A549 (cell line): Measurements from ENCODE around the gene SIRT2. TPM values are rescaled to one million over a fixed set of nuclear protein-coding genes. Genes with fewer than 3 reads are reported as not detected.

Experiments
- ATAC-seq, 2 experiments: fragments of 200-7000 bp in 1 of 2; fragments of >200 bp in 1 of 2; cut with Nextera tagmentation in 1 of 2; cut with Tn5 transposase in 1 of 2; 3 replicates each; pipeline versions ENCODE4 v1.8.0 to v1.9.1; 2018 to 2020; ENCODE audit warnings: mild to moderate bottlenecking in 1 of 2, moderate library complexity in 1 of 2
- CTCF ChIA-PET: fragments of 300-600 bp; sonication (Branson Sonifier 250); formaldehyde crosslinking; extraction: SDS; loops from one replicate; lab custom pipeline; 2021; ENCODE audit warnings: antibody characterized with exemption, inconsistent platforms; lab: Yijun Ruan, JAX
- POLR2A ChIA-PET: fragments of 350-600 bp; formaldehyde crosslinking; extraction: SDS; loops from one replicate; lab custom pipeline; 2021; ENCODE audit warnings: antibody characterized with exemption, inconsistent platforms; lab: Yijun Ruan, JAX
- DNase-seq, 2 experiments: peaks; one replicate each; pipeline versions ENCODE4 v3.0.0 to v3.0.0-alpha.2; 2011 to 2016; ENCODE audit warnings: low read depth in 1 of 2, low spot score in 1 of 2
- FAIRE-seq: peaks from 2 replicates; lab custom pipeline; 2011; peaks lifted over from hg19 to GRCh38; lab: Jason Lieb, UNC
- H3K27ac ChIP-seq, 2 experiments: fragments of >200 bp; sonication (Bioruptor Twin); formaldehyde crosslinking; 3 replicates each; pipeline ENCODE4 v1.5.1; 2016 to 2017
- H3K4me1 ChIP-seq: fragments of >200 bp; sonication (Bioruptor Twin); formaldehyde crosslinking; 3 replicates; pipeline ENCODE4 v1.6.1; 2016
- H3K4me2 ChIP-seq: fragments of >200 bp; sonication (Bioruptor Twin); formaldehyde crosslinking; 3 replicates; pipeline ENCODE4 v1.6.1; 2016
- H3K4me3 ChIP-seq: fragments of >200 bp; sonication (Bioruptor Twin); formaldehyde crosslinking; 3 replicates; pipeline ENCODE4 v1.5.1; 2016
- H3K9me3 ChIP-seq: fragments of >200 bp; sonication (Bioruptor Twin); formaldehyde crosslinking; 3 replicates; pipeline ENCODE4 v1.6.1; 2016
- EHF ChIP-seq: fragments of 250-450 bp; sonication (Bioruptor Pico); IDR thresholded peaks from 2 replicates; pipeline ENCODE4 v1.5.0; 2020; ENCODE audit warnings: mild to moderate bottlenecking
- EP300 ChIP-seq, 2 experiments: fragments of >200 bp; sonication (Bioruptor Twin); formaldehyde crosslinking; IDR thresholded peaks; 2 replicates in 1 of 2; 3 replicates in 1 of 2; pipeline ENCODE4 v1.6.1; 2016 to 2017
- FOSL2 ChIP-seq, 2 experiments: fragments of 450-650 bp in 1 of 2; fragments of >200 bp in 1 of 2; sonication (Bioruptor Twin) in 1 of 2; formaldehyde crosslinking; IDR thresholded peaks; 2 replicates each; pipeline versions ENCODE4 v1.5.0 to v1.6.1; 2016 to 2020; ENCODE audit warnings: mild to moderate bottlenecking in 1 of 2, moderate library complexity in 1 of 2
- FOXS1 ChIP-seq: fragments of 250-450 bp; sonication (Bioruptor Pico); IDR thresholded peaks from 2 replicates; pipeline ENCODE4 v1.5.0; 2020; ENCODE audit warnings: mild to moderate bottlenecking, moderate library complexity
- GATA3 ChIP-seq: IDR thresholded peaks from 2 replicates; pipeline ENCODE4 v1.6.1; 2012; ENCODE audit warnings: borderline replicate concordance
- HOXA7 ChIP-seq: fragments of 250-450 bp; sonication (Bioruptor Pico); IDR thresholded peaks from 2 replicates; pipeline ENCODE4 v1.5.0; 2020; ENCODE audit warnings: mild to moderate bottlenecking, moderate library complexity
- HOXB5 ChIP-seq: fragments of 250-450 bp; sonication (Bioruptor Pico); IDR thresholded peaks from 2 replicates; pipeline ENCODE4 v1.5.0; 2020; ENCODE audit warnings: mild to moderate bottlenecking, moderate library complexity
- MAFK ChIP-seq: fragments of 450-650 bp; IDR thresholded peaks from 2 replicates; pipeline ENCODE4 v1.6.1; 2014; ENCODE audit not compliant: partially characterized antibody
- POLR2A ChIP-seq: IDR thresholded peaks from 2 replicates; pipeline ENCODE4 v1.6.1; 2012; ENCODE audit warnings: mild to moderate bottlenecking, low read length
- POLR2AphosphoS2 ChIP-seq: conservative IDR thresholded peaks from 2 replicates; pipeline ENCODE4 v1.6.1; 2012; ENCODE audit warnings: low read length, improper control_type of control experiment, inconsistent platforms
- RARB ChIP-seq: fragments of 250-450 bp; sonication (Bioruptor Pico); IDR thresholded peaks from 2 replicates; pipeline ENCODE4 v1.8.0; 2021; ENCODE audit warnings: mild to moderate bottlenecking, moderate library complexity
- RCOR1 ChIP-seq: fragments of 150-350 bp; IDR thresholded peaks from 2 replicates; pipeline ENCODE4 v1.6.1; 2014; ENCODE audit warnings: antibody characterized with exemption, low read length, low read depth
- TP53 ChIP-seq: fragments of 250-450 bp; sonication (Bioruptor Pico); IDR thresholded peaks from 2 replicates; pipeline ENCODE4 v1.5.0; 2021; ENCODE audit warnings: mild to moderate bottlenecking, moderate library complexity
- WGBS: methylation state at CpG from one replicate; pipeline ENCODE4 v1.1.6; 2017; ENCODE audit errors: missing lambda C conversion rate; 5-methylcytosine and 5-hydroxymethylcytosine counted together
- polyA plus RNA-seq, 4 experiments: library from polyadenylated mRNA; depleted of rRNA in 3 of 4; stranded (reverse); fragments of >200 nt; fragmentation: RNase III in 1 of 4; extraction: RNeasy Plus Mini Kit Qiagen cat#74134 plus additional on column Dnase treatment in 1 of 4; gene quantifications; 2 replicates in 3 of 4; 3 replicates in 1 of 4; pipeline ENCODE4 v1.2.3, GENCODE V29; 2011 to 2017
- TF ChIP-seq, protein P1 (sequence below): IDR thresholded peaks from 2 replicates; pipeline ENCODE4 v1.6.1; 2012; ENCODE audit warnings: low read depth, borderline replicate concordance
- TF ChIP-seq, protein P2 (sequence below): IDR thresholded peaks from 2 replicates; pipeline ENCODE4 v1.6.1; 2012
- TF ChIP-seq, protein P3 (sequence below): fragments of 200-600 bp; sonication (generic); IDR thresholded peaks from 2 replicates; pipeline ENCODE4 v1.6.1; 2016; ENCODE audit warnings: antibody characterized with exemption, mild to moderate bottlenecking, moderate library complexity
- TF ChIP-seq, protein P4 (sequence below): fragments of 250-450 bp; sonication (Bioruptor Pico); IDR thresholded peaks from 2 replicates; pipeline ENCODE4 v1.5.0; 2020; ENCODE audit warnings: low read depth, mild to moderate bottlenecking, moderate library complexity

SIRT2 gene
- polyA plus RNA-seq, 2 of the 4 experiments (the other 2 are of a cell fraction) = 28.6 to 30.4 TPM

DNA sequence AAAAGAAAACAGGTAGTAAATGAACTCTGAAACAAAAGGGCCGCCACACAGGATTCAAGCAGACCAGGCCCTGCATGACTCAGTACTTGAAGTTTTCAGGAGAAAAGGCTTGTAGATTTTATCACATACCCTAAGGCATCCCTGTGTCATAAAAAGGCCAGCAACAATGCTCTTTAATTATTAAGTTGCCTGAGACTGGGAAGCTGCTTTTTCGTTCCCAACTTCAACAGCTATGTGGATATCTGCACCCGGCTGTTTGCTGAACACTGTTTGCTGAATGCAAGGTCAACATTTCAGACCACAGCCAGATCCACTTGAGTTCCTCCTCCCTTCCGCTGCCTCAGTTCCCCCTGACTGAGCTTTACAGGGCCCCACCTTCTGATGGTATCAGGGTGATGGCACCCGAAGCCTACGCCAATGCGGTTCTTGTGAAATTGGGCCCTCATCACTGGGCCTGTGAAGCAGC, 61.7 kb downstream of the SIRT2 start:
- peak in 1 of 2 experiments; percentile 80 for DNase-seq
- peak overlapping the region; percentile 39 to 76; a peak in 5 of 6 replicates for H3K27ac ChIP-seq
- ChIA-PET CTCF (interaction anchor here (0.8 to 3.4 kb wide), 14 partner anchors 10 to 294 kb away, joined by 3 to 21 read pairs (median 5); partner anchors contain the start of genes MRPS12 and SARS2), POLR2A (interaction anchor here (0.6 to 6.5 kb wide), 8 partner anchors 9 to 189 kb away, joined by 3 to 62 read pairs (median 5); partner anchors contain the start of genes ACTN4 and HNRNPL)
- FAIRE-seq = peak; percentile 56
- peaks cover 85% of the 10 kb centered on the region for H3K4me1 ChIP-seq
- 49% methylated on average over 7 of the region's 7 CpGs for WGBS
- no peak overlapping the region; the same call in 2 of the 3 replicates for H3K4me3 ChIP-seq
- peak overlapping the region; percentile 40 for H3K4me2 ChIP-seq
- H3K9me3 ChIP-seq = no peaks in the 10 kb centered on the region
- TF ChIP-seq, protein P1, sequence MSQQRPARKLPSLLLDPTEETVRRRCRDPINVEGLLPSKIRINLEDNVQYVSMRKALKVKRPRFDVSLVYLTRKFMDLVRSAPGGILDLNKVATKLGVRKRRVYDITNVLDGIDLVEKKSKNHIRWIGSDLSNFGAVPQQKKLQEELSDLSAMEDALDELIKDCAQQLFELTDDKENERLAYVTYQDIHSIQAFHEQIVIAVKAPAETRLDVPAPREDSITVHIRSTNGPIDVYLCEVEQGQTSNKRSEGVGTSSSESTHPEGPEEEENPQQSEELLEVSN = no peak
- TF ChIP-seq MAFK (peak; percentile 30), GATA3 (peak; percentile 89; the same call in 1 of the 2 replicates), HOXA7 (CRISPR knock-in tag) (peak; percentile 68; the same call in 1 of the 2 replicates), POLR2AphosphoS2 (no peak; the same call in 1 of the 2 replicates), FOSL2 (IDR thresholded peaks at IDR 0.05) (no peak), FOSL2 (CRISPR knock-in tag; IDR thresholded peaks at IDR 0.05) (peak; percentile 69), HOXB5 (no peak), FOXS1 (CRISPR knock-in tag) (no peak), EP300 (IDR thresholded peaks at IDR 0.05) (no peak), TP53 (CRISPR knock-in tag) (peak; percentile 90; the same call in 1 of the 2 replicates), RARB (CRISPR knock-in tag) (peak; percentile 60; the same call in 1 of the 2 replicates)
- TF ChIP-seq, protein P2, sequence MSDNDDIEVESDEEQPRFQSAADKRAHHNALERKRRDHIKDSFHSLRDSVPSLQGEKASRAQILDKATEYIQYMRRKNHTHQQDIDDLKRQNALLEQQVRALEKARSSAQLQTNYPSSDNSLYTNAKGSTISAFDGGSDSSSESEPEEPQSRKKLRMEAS = 0 out of 2 replicates have a peak, but pooled peaks have one; percentile 13
- TF ChIP-seq, protein P3, sequence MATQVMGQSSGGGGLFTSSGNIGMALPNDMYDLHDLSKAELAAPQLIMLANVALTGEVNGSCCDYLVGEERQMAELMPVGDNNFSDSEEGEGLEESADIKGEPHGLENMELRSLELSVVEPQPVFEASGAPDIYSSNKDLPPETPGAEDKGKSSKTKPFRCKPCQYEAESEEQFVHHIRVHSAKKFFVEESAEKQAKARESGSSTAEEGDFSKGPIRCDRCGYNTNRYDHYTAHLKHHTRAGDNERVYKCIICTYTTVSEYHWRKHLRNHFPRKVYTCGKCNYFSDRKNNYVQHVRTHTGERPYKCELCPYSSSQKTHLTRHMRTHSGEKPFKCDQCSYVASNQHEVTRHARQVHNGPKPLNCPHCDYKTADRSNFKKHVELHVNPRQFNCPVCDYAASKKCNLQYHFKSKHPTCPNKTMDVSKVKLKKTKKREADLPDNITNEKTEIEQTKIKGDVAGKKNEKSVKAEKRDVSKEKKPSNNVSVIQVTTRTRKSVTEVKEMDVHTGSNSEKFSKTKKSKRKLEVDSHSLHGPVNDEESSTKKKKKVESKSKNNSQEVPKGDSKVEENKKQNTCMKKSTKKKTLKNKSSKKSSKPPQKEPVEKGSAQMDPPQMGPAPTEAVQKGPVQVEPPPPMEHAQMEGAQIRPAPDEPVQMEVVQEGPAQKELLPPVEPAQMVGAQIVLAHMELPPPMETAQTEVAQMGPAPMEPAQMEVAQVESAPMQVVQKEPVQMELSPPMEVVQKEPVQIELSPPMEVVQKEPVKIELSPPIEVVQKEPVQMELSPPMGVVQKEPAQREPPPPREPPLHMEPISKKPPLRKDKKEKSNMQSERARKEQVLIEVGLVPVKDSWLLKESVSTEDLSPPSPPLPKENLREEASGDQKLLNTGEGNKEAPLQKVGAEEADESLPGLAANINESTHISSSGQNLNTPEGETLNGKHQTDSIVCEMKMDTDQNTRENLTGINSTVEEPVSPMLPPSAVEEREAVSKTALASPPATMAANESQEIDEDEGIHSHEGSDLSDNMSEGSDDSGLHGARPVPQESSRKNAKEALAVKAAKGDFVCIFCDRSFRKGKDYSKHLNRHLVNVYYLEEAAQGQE = no peak
- ATAC-seq = peak; percentile 6 to 9; a peak in 5 of 6 replicates

DNA sequence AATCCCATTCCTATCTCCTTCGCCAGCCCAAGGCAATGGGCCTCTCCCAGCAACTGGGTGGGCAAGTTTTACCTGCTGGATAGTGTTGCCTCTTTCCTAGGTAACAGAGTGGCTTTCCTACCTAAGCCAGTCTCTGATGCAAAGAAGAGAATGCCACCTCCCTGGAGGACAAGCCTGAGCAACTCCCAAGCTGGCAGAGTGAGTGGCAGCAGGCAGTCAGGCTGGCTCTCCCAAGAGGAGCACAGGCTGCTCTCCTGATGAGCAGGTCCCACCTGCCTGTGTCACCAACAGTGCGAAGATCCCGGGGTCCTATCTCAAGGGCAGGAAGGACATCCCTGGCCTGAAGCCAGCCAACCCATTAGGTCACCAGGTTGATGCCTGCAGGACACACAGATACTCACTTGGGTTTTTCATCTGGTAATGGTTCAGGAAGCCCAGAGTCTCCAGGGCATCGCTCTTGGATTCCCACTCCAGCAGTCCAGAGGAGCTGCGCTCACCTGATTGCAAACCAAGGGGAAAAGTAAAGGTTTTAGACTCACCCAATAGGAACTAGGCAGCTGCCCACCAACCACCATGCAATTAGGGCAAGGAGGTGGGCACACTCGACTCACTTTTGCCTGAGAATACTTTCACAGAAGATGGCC, 62.3 kb downstream of the SIRT2 start:
- peak overlapping the region; percentile 40 for H3K4me2 ChIP-seq
- H3K4me1 ChIP-seq = peaks cover 85% of the 10 kb centered on the region
- no peak for TF ChIP-seq RCOR1
- 0 out of 2 replicates have a peak, but pooled peaks have one; percentile 22 for TF ChIP-seq EHF (CRISPR knock-in tag)
- peak; percentile 5; the same call in 1 of the 2 replicates for TF ChIP-seq POLR2A
- TF ChIP-seq, protein P4, sequence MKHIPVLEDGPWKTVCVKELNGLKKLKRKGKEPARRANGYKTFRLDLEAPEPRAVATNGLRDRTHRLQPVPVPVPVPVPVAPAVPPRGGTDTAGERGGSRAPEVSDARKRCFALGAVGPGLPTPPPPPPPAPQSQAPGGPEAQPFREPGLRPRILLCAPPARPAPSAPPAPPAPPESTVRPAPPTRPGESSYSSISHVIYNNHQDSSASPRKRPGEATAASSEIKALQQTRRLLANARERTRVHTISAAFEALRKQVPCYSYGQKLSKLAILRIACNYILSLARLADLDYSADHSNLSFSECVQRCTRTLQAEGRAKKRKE = 0 out of 2 replicates have a peak, but pooled peaks have one; percentile 8
- TF ChIP-seq, all 56 proteins: peak for 3
- ChIA-PET POLR2A (interaction anchor here (0.6 to 6.5 kb wide), 7 partner anchors 9 to 189 kb away, joined by 3 to 62 read pairs (median 5); partner anchors contain the start of genes ACTN4 and HNRNPL), CTCF (interaction anchor here (0.9 to 3.4 kb wide), 11 partner anchors 10 to 293 kb away, joined by 3 to 21 read pairs (median 7); partner anchors contain the start of genes MRPS12 and SARS2)
- ATAC-seq = peak; percentile 4 to 8; a peak in 4 of 6 replicates
- peak overlapping the region; percentile 39 to 76; a peak in 5 of 6 replicates for H3K27ac ChIP-seq
- 86% methylated on average over 6 of the region's 6 CpGs for WGBS
- H3K4me3 ChIP-seq = no peak overlapping the region
- no peak for FAIRE-seq
- H3K9me3 ChIP-seq = no peaks in the 10 kb centered on the region
- DNase-seq = no peak
